Suprapubic skin (tissue), 3 donors: Measurements from ENCODE around the gene BCKDK.

Source experiments
- POLR2A ChIP-seq, 2 donors: fragments of 450-650 bp; IDR thresholded peaks; one replicate each; pipeline ENCODE4 v1.6.1; 2017; ENCODE audit warnings: antibody characterized with exemption in 2 of 2, mild to moderate bottlenecking in 2 of 2, moderate library complexity in 2 of 2
- TF ChIP-seq, protein P1 (sequence below), 2 donors: fragments of 200-600 bp in 1 of 2; fragments of 450-650 bp in 1 of 2; sonication (generic) in 1 of 2; IDR thresholded peaks; one replicate each; pipeline ENCODE4 v1.5.1; 2016 to 2019; ENCODE audit warnings: antibody characterized with exemption in 2 of 2, mild to moderate bottlenecking in 1 of 2, moderate library complexity in 1 of 2

GRCh38 chr16:31131841-31132271 is 23.7 kb downstream of the BCKDK start:
- TF ChIP-seq, protein P1, sequence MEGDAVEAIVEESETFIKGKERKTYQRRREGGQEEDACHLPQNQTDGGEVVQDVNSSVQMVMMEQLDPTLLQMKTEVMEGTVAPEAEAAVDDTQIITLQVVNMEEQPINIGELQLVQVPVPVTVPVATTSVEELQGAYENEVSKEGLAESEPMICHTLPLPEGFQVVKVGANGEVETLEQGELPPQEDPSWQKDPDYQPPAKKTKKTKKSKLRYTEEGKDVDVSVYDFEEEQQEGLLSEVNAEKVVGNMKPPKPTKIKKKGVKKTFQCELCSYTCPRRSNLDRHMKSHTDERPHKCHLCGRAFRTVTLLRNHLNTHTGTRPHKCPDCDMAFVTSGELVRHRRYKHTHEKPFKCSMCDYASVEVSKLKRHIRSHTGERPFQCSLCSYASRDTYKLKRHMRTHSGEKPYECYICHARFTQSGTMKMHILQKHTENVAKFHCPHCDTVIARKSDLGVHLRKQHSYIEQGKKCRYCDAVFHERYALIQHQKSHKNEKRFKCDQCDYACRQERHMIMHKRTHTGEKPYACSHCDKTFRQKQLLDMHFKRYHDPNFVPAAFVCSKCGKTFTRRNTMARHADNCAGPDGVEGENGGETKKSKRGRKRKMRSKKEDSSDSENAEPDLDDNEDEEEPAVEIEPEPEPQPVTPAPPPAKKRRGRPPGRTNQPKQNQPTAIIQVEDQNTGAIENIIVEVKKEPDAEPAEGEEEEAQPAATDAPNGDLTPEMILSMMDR (IDR thresholded peaks at IDR 0.05): no peak
- TF ChIP-seq POLR2A (IDR thresholded peaks at IDR 0.05): no peak
